ENCODE results near the gene KCNA2.

The KCNA2 gene

DNA sequence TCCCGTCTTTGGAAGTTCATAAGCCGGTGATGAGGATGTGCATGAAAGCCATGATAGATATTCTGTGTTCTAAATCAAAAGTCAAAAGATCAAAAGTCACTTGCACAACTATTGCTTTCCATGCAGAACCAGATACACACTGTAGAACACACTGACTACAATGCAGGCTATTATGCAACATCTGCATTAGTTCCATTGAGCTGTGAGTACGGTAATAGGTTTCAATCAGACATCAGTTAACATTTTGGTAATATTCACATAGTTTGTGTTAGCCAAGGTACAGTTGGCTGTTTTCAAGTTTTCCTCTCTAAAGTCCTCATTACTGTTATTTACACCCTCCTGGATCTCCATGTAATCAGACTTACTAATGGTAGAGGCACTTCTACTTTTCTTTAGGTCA is 3.1 kb downstream of the KCNA2 start:
- H3K36me3 ChIP-seq (ENCODE audit: control insufficient read depth in 5 of 5, insufficient read depth in 5 of 5, low read length in 5 of 5), result no peaks in the 10 kb centered on the region
- H3K4me1 ChIP-seq (ENCODE audit: control insufficient read depth in 5 of 5, insufficient read depth in 5 of 5, low read length in 5 of 5), result peaks cover 3 to 50% (median 39%) of the 10 kb centered on the region in 5 donors
- H3K27me3 ChIP-seq (ENCODE audit: control insufficient read depth in 5 of 5, insufficient read depth in 4 of 5, low read length in 5 of 5), result peaks cover 7 to 37% (median 29%) of the 10 kb centered on the region in 5 donors
- no peaks in the 10 kb centered on the region for H3K9me3 ChIP-seq (ENCODE audit: control insufficient read depth in 5 of 5, low read length in 5 of 5)
- H3K9ac ChIP-seq (ENCODE audit: low read length in 5 of 5), result no peak overlapping the region
- H3K4me3 ChIP-seq (ENCODE audit: low read depth in 1 of 5, low read length in 5 of 5), result no peak overlapping the region
- H3K27ac ChIP-seq (ENCODE audit: low read depth, low read length), result no peak overlapping the region

DNA sequence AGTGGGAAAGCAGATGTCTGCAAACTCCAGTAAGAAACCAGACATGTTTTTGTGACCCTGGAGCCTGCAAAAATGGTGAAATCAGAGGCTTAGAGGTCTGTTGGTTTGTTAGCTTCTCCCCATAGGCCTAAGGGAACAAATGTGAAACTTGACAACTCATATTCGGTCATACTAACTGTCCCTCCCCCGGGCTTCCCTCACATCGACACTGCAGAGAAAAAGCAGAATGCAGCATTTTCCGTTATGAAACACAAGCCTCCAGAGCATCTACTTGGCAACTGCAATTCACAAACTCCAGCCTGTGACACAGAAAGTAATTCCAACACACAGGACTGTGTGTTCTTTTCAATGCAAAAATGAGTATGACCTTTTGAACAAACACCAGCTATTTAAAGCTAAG is 3.7 kb downstream of the KCNA2 start:
- Histone ChIP-seq H3K4me3 (ENCODE audit: low read depth in 1 of 5, low read length in 5 of 5) (no peak overlapping the region), H3K4me1 (ENCODE audit: control insufficient read depth in 5 of 5, insufficient read depth in 5 of 5, low read length in 5 of 5) (peaks cover 3 to 46% (median 35%) of the 10 kb centered on the region in 5 donors), H3K27ac (ENCODE audit: low read depth, low read length) (no peak overlapping the region), H3K9ac (ENCODE audit: low read length in 5 of 5) (no peak overlapping the region), H3K36me3 (ENCODE audit: control insufficient read depth in 5 of 5, insufficient read depth in 5 of 5, low read length in 5 of 5) (no peaks in the 10 kb centered on the region), H3K27me3 (ENCODE audit: control insufficient read depth in 5 of 5, insufficient read depth in 4 of 5, low read length in 5 of 5) (peaks cover 1 to 31% (median 24%) of the 10 kb centered on the region in 5 donors), H3K9me3 (ENCODE audit: control insufficient read depth in 5 of 5, low read length in 5 of 5) (no peaks in the 10 kb centered on the region)

DNA sequence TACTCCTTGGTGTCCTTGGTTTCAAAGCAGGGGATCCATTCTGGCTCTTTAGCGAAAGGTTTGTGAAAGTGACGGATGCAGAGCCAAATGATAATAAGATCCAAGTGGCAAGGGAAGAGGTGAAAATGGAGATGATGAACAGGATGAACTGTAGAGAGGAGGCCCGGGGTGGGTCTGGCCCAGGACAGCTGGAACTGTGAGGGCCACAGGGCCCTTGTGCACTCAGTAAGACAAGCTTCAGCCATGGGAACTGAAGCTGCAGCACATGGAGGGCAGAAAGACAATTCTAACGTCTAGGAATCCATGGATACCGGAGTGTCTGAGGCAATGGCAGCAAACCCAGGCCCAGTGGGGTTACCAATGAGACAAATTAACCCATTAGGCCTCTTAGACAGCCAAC is 4.8 kb downstream of the KCNA2 start:
- Histone ChIP-seq H3K9ac (ENCODE audit: low read length in 5 of 5) (no peak overlapping the region), H3K27ac (ENCODE audit: low read depth, low read length) (no peak overlapping the region), H3K27me3 (ENCODE audit: control insufficient read depth in 5 of 5, insufficient read depth in 4 of 5, low read length in 5 of 5) (peaks cover 0 to 24% (median 19%) of the 10 kb centered on the region in 5 donors), H3K4me3 (ENCODE audit: low read depth in 1 of 5, low read length in 5 of 5) (no peak overlapping the region), H3K9me3 (ENCODE audit: control insufficient read depth in 5 of 5, low read length in 5 of 5) (no peaks in the 10 kb centered on the region), H3K4me1 (ENCODE audit: control insufficient read depth in 5 of 5, insufficient read depth in 5 of 5, low read length in 5 of 5) (peaks cover 3 to 47% (median 36%) of the 10 kb centered on the region in 5 donors), H3K36me3 (ENCODE audit: control insufficient read depth in 5 of 5, insufficient read depth in 5 of 5, low read length in 5 of 5) (no peaks in the 10 kb centered on the region)

DNA sequence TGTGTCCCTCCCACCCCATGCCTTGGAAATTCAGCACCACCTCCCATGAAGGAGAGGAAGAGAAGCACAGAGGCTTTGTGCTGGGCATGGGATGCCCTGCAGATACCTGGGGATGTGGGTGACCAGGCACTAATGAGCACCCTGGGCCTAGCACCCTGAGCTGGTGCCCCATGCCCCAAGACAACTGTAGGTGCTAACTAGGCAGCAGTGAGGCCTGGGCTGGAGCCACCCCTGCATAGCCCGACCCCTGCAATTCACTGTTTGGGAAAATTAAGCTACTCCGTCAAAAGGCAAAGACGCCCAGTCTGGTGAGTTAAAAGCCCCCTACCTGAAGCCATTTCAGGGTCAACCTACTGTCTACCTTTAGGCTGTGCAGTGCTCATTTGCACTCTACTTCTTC is 5.4 kb downstream of the KCNA2 start:
- Histone ChIP-seq H3K9me3 (ENCODE audit: control insufficient read depth in 5 of 5, low read length in 5 of 5) (no peaks in the 10 kb centered on the region), H3K9ac (ENCODE audit: low read length in 5 of 5) (no peak overlapping the region), H3K36me3 (ENCODE audit: control insufficient read depth in 5 of 5, insufficient read depth in 5 of 5, low read length in 5 of 5) (no peaks in the 10 kb centered on the region), H3K27ac (ENCODE audit: low read depth, low read length) (no peak overlapping the region), H3K4me1 (ENCODE audit: control insufficient read depth in 5 of 5, insufficient read depth in 5 of 5, low read length in 5 of 5) (peaks cover 0 to 41% (median 31%) of the 10 kb centered on the region in 5 donors), H3K27me3 (ENCODE audit: control insufficient read depth in 5 of 5, insufficient read depth in 4 of 5, low read length in 5 of 5) (peaks cover 0 to 19% (median 13%) of the 10 kb centered on the region in 5 donors), H3K4me3 (ENCODE audit: low read depth in 1 of 5, low read length in 5 of 5) (no peak overlapping the region)

DNA sequence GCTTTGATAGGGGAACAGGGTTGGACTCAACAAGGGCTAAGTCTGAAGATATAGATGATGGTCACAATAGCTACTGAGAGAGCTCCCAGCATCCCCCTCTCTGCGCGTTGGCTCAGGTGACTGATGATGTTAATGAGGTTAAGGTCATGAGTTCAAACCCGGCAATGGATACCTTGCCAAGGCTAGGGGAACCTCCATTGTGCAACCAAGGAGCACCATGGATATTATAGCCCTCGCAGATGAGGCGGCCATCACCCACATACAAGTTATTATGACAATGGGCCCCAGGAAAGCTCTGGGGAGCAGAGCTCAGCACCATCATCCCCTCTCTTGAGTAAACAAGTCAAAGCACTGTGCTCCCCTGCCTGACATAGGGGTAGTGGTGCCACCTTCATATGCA is 8.2 kb downstream of the KCNA2 start:
- H3K4me3 ChIP-seq (ENCODE audit: low read depth in 1 of 5, low read length in 5 of 5), result no peak overlapping the region

DNA sequence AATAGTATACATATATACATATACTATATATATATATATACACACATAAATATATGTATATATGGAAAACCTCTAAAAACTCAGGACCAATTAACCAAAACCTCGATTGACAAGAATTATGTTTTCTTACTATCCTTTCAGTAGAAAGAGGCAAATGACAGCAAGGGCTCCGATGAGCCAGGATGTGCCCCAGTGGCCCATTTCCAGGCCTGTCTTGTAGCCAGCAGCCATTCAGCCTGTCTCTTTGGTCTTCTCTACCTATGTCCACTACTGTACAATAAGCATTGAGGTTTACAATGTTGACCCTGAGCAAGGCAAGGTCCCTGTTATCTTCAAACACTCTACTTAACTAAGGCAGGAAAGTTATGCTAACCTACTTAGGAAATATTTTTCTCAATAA is 9.8 kb downstream of the KCNA2 start:
- Histone ChIP-seq H3K27ac (ENCODE audit: low read depth, low read length) (no peak overlapping the region), H3K9ac (ENCODE audit: low read length in 5 of 5) (no peak overlapping the region), H3K9me3 (ENCODE audit: control insufficient read depth in 5 of 5, low read length in 5 of 5) (no peaks in the 10 kb centered on the region), H3K4me1 (ENCODE audit: control insufficient read depth in 5 of 5, insufficient read depth in 5 of 5, low read length in 5 of 5) (peaks cover 0 to 17% (median 15%) of the 10 kb centered on the region in 5 donors), H3K4me3 (ENCODE audit: low read depth in 1 of 5, low read length in 5 of 5) (no peak overlapping the region), H3K27me3 (ENCODE audit: control insufficient read depth in 5 of 5, insufficient read depth in 4 of 5, low read length in 5 of 5) (peaks cover 0 to 7% (median 0%) of the 10 kb centered on the region in 5 donors), H3K36me3 (ENCODE audit: control insufficient read depth in 5 of 5, insufficient read depth in 5 of 5, low read length in 5 of 5) (no peaks in the 10 kb centered on the region)

More for the DNA sequence above, 8.2 kb downstream of the KCNA2 start:
- Histone ChIP-seq H3K9me3 (ENCODE audit: control insufficient read depth in 5 of 5, low read length in 5 of 5) (no peaks in the 10 kb centered on the region), H3K27ac (ENCODE audit: low read depth, low read length) (no peak overlapping the region), H3K27me3 (ENCODE audit: control insufficient read depth in 5 of 5, insufficient read depth in 4 of 5, low read length in 5 of 5) (peaks cover 0 to 1% (median 0%) of the 10 kb centered on the region in 5 donors), H3K36me3 (ENCODE audit: control insufficient read depth in 5 of 5, insufficient read depth in 5 of 5, low read length in 5 of 5) (no peaks in the 10 kb centered on the region), H3K9ac (ENCODE audit: low read length in 5 of 5) (no peak overlapping the region), H3K4me1 (ENCODE audit: control insufficient read depth in 5 of 5, insufficient read depth in 5 of 5, low read length in 5 of 5) (peaks cover 0 to 29% (median 27%) of the 10 kb centered on the region in 5 donors)

DNA sequence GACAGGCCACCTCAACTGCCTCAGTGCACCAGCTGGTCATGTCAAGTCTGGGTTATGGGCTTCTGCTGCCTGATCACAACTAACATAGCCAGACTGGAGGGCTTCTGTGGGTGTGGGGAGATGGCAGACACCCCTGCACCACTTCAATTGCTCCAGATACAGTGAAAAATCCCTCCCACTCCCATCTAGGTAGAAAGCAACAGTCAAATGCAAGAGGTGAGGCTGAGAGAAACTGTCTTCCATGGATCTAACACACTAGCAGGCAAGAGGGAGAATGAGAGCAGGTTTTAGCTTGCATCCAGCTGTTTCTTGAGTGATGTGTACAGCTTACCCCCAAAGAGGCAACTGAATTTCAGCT is 10.8 kb downstream of the KCNA2 start:
- Histone ChIP-seq H3K36me3 (ENCODE audit: control insufficient read depth in 5 of 5, insufficient read depth in 5 of 5, low read length in 5 of 5) (no peaks in the 10 kb centered on the region), H3K9me3 (ENCODE audit: control insufficient read depth in 5 of 5, low read length in 5 of 5) (no peaks in the 10 kb centered on the region), H3K4me3 (ENCODE audit: low read depth in 1 of 5, low read length in 5 of 5) (no peak overlapping the region), H3K27me3 (ENCODE audit: control insufficient read depth in 5 of 5, insufficient read depth in 4 of 5, low read length in 5 of 5) (peaks cover 0 to 7% (median 0%) of the 10 kb centered on the region in 5 donors), H3K4me1 (ENCODE audit: control insufficient read depth in 5 of 5, insufficient read depth in 5 of 5, low read length in 5 of 5) (peaks cover 0 to 17% (median 15%) of the 10 kb centered on the region in 5 donors), H3K27ac (ENCODE audit: low read depth, low read length) (no peak overlapping the region), H3K9ac (ENCODE audit: low read length in 5 of 5) (no peak overlapping the region)

DNA sequence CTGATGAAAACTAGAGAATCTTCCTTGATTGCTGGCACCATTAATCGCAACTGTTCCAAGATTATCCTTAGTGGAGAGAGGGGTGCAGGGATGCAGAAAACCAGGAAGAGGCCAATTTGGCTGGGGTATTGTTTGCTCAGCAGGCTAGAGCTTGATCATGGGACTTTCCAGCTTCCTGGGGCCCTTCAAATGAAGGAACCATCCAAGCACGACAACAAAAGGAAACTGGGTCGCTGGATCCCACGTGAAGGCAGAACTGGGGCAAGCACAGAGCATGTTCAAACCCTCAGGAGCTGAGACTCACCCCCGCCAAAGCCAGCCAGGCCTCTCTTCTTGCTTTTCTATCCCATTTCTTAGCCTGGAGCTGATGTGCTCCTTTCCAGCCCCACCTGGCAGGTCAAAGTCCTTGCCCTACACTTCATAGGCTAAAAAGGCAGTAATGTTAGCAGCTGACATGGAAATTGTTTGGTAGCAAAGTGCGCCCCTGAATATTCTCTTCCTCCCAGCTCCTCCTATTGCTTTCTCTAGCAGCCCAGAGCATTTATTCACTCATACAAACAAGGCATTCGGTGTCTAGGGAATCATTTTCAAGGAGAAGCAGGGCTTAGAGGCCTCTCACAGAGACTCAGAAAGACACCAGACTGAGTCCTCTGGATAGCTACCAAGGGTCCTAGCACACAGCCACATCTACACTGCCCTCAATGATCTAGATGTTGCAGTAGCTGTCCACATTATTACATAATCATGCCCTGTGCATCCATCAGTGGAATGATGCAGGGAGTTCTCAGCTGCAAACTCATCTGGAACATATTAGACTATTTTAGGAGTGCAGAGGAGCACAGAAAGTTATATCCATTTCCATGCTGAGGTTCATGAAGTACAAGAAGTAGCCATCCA is 11.5 kb downstream of the KCNA2 start:
- peaks cover 0 to 7% (median 0%) of the 10 kb centered on the region in 5 donors for H3K27me3 ChIP-seq (ENCODE audit: control insufficient read depth in 5 of 5, insufficient read depth in 4 of 5, low read length in 5 of 5)
- H3K36me3 ChIP-seq (ENCODE audit: control insufficient read depth in 5 of 5, insufficient read depth in 5 of 5, low read length in 5 of 5), result no peaks in the 10 kb centered on the region
- H3K9ac ChIP-seq (ENCODE audit: low read length in 5 of 5), result no peak overlapping the region

DNA sequence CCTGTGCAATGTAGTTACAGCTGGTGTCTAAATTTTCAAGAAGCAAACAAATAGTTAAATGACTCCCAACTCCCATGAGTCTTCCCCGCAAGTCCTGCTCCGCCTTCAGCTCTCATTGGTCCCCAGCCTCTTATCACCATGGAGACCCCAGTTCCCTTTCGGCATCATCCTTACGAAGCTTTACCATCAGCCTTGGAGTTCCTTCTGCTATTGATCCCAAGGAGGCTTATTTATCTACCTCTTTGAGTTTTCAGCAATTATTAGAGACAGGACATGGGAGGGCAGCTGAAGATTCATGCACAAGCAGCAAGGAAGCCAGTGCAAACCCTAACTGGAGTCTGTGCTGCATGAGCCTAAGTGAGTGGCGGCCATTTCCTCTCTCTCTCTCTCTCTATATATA is 12.3 kb downstream of the KCNA2 start:
- Histone ChIP-seq H3K9me3 (ENCODE audit: control insufficient read depth in 5 of 5, low read length in 5 of 5) (no peaks in the 10 kb centered on the region), H3K27me3 (ENCODE audit: control insufficient read depth in 5 of 5, insufficient read depth in 4 of 5, low read length in 5 of 5) (peaks cover 0 to 9% (median 0%) of the 10 kb centered on the region in 5 donors)

More for the DNA sequence above, 11.5 kb downstream of the KCNA2 start:
- Histone ChIP-seq H3K4me1 (ENCODE audit: control insufficient read depth in 5 of 5, insufficient read depth in 5 of 5, low read length in 5 of 5) (peaks cover 0 to 17% (median 15%) of the 10 kb centered on the region in 5 donors), H3K4me3 (ENCODE audit: low read depth in 1 of 5, low read length in 5 of 5) (no peak overlapping the region), H3K27ac (ENCODE audit: low read depth, low read length) (no peak overlapping the region), H3K9me3 (ENCODE audit: control insufficient read depth in 5 of 5, low read length in 5 of 5) (no peaks in the 10 kb centered on the region)

DNA sequence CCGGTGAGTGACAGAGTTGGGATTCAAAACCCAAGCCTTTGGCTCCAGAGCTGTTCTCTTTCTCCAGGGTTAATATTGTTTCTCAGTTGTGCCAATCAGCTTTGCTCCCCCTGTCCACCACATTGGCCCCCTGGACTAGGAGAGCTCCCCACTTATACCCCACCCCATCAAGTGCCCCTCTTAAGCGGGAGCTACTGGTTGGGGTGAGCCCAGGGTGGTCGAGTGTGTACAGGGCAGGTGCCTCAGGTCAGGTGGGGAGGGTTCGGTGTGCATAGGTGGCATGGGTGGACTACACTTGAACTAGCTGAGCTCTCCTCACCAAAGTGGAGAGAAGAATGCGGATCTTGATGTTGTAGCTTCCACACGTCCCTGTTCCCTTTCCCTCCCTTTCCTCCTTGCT is 14.2 kb downstream of the KCNA2 start:
- Histone ChIP-seq H3K27ac (ENCODE audit: low read depth, low read length) (no peak overlapping the region), H3K27me3 (ENCODE audit: control insufficient read depth in 5 of 5, insufficient read depth in 4 of 5, low read length in 5 of 5) (peaks cover 0 to 10% (median 0%) of the 10 kb centered on the region in 5 donors), H3K9ac (ENCODE audit: low read length in 5 of 5) (no peak overlapping the region), H3K9me3 (ENCODE audit: control insufficient read depth in 5 of 5, low read length in 5 of 5) (no peaks in the 10 kb centered on the region), H3K36me3 (ENCODE audit: control insufficient read depth in 5 of 5, insufficient read depth in 5 of 5, low read length in 5 of 5) (no peaks in the 10 kb centered on the region), H3K4me3 (ENCODE audit: low read depth in 1 of 5, low read length in 5 of 5) (no peak overlapping the region), H3K4me1 (ENCODE audit: control insufficient read depth in 5 of 5, insufficient read depth in 5 of 5, low read length in 5 of 5) (peaks cover 0 to 15% (median 13%) of the 10 kb centered on the region in 5 donors)

More for the DNA sequence above, 12.3 kb downstream of the KCNA2 start:
- peaks cover 0 to 17% (median 15%) of the 10 kb centered on the region in 5 donors for H3K4me1 ChIP-seq (ENCODE audit: control insufficient read depth in 5 of 5, insufficient read depth in 5 of 5, low read length in 5 of 5)
- H3K9ac ChIP-seq (ENCODE audit: low read length in 5 of 5), result no peak overlapping the region
- H3K27ac ChIP-seq (ENCODE audit: low read depth, low read length), result no peak overlapping the region
- H3K36me3 ChIP-seq (ENCODE audit: control insufficient read depth in 5 of 5, insufficient read depth in 5 of 5, low read length in 5 of 5), result no peaks in the 10 kb centered on the region
- no peak overlapping the region for H3K4me3 ChIP-seq (ENCODE audit: low read depth in 1 of 5, low read length in 5 of 5)

Measured in subcutaneous abdominal adipose tissue (tissue), 5 donors.